ENCODE data around the gene FXYD7.

Gene FXYD7

GRCh38 chr19:35155981-35156672, 13.1 kb downstream of the FXYD7 start:
- no peak for TF ChIP-seq CTCF (IDR thresholded peaks at IDR 0.05; ENCODE audit: insufficient read depth, missing control alignments)
- DNase-seq (ENCODE audit: insufficient read length, low spot score) = no peak
- FAIRE-seq = no peak

- no peak for DNase-seq (ENCODE audit: insufficient read length, low spot score)
- no peak for FAIRE-seq
- no peak for TF ChIP-seq CTCF (IDR thresholded peaks at IDR 0.05; ENCODE audit: insufficient read depth, missing control alignments)
Measured at GRCh38 chr19:35156673-35157014, 13.6 kb downstream of the FXYD7 start.

- no peak for DNase-seq (ENCODE audit: insufficient read length, low spot score)
- no peak for FAIRE-seq
- no peak for TF ChIP-seq CTCF (IDR thresholded peaks at IDR 0.05; ENCODE audit: insufficient read depth, missing control alignments)
Measured at GRCh38 chr19:35157431-35157830, 14.4 kb downstream of the FXYD7 start.

GRCh38 chr19:35159606-35160005, 16.6 kb downstream of the FXYD7 start:
- DNase-seq (ENCODE audit: insufficient read length, low spot score) (no peak), FAIRE-seq (no peak)
- TF ChIP-seq CTCF (IDR thresholded peaks at IDR 0.05; ENCODE audit: insufficient read depth, missing control alignments) = no peak

GRCh38 chr19:35160629-35161433, 17.8 kb downstream of the FXYD7 start:
- no peak for TF ChIP-seq CTCF (IDR thresholded peaks at IDR 0.05; ENCODE audit: insufficient read depth, missing control alignments)
- DNase-seq (ENCODE audit: insufficient read length, low spot score) = no peak
- FAIRE-seq = no peak

- no peak for DNase-seq (ENCODE audit: insufficient read length, low spot score)
- TF ChIP-seq CTCF (IDR thresholded peaks at IDR 0.05; ENCODE audit: insufficient read depth, missing control alignments) = no peak
- no peak for FAIRE-seq
Measured at GRCh38 chr19:35161434-35161743, 18.3 kb downstream of the FXYD7 start.

All from D721Med (cell line).